Breast epithelium (tissue), 4 donors: ENCODE data around the gene TNIP1. TPM values are rescaled to one million over a fixed set of nuclear protein-coding genes. Genes with fewer than 3 reads are reported as not detected.

Experiments used
- DNase-seq, 2 donors: peaks; one replicate each; pipeline ENCODE4 v3.0.0-alpha.2; 2019; ENCODE audit warnings: low spot score in 2 of 2
- H3K27ac ChIP-seq, 2 donors: fragments of 200-600 bp; sonication (generic) in 1 of 2; one replicate each; pipeline ENCODE4 v1.5.1; 2016 to 2019; ENCODE audit warnings: mild to moderate bottlenecking in 1 of 2
- H3K27me3 ChIP-seq, 2 donors: fragments of 200-600 bp; sonication (generic) in 1 of 2; one replicate each; pipeline versions ENCODE4 v1.5.1 to v1.6.0; 2017 to 2019; ENCODE audit warnings: control low read depth in 1 of 2, mild to moderate bottlenecking in 1 of 2
- H3K36me3 ChIP-seq: fragments of 200-600 bp; one replicate; pipeline ENCODE4 v1.5.1; 2019
- H3K4me1 ChIP-seq, 2 donors: fragments of 200-600 bp; sonication (generic); one replicate each; pipeline ENCODE4 v1.5.1; 2016 to 2019; ENCODE audit warnings: control low read depth in 1 of 2
- H3K4me3 ChIP-seq, 3 donors: fragments of 200-600 bp; sonication (generic); 1 replicate in 2 of 3; 2 replicates in 1 of 3; pipeline ENCODE4 v1.5.1; 2016 to 2019; ENCODE audit warnings: mild to moderate bottlenecking in 3 of 3, moderate library complexity in 2 of 3
- H3K9me3 ChIP-seq, 2 donors: fragments of 200-600 bp; sonication (generic) in 1 of 2; one replicate each; pipeline ENCODE4 v1.5.1; 2016 to 2019; ENCODE audit warnings: control low read depth in 1 of 2
- CTCF ChIP-seq, 3 donors: fragments of 450-650 bp; IDR thresholded peaks; one replicate each; pipeline ENCODE4 v1.5.1; 2016 to 2017; ENCODE audit warnings: antibody characterized with exemption in 3 of 3, mild to moderate bottlenecking in 3 of 3, moderate library complexity in 3 of 3
- POLR2A ChIP-seq: fragments of 450-650 bp; IDR thresholded peaks from one replicate; pipeline ENCODE4 v1.6.1; 2016; ENCODE audit warnings: antibody characterized with exemption, mild to moderate bottlenecking, moderate library complexity
- POLR2AphosphoS5 ChIP-seq, 3 donors: sonication (generic); formaldehyde crosslinking; IDR thresholded peaks; one replicate each; pipeline ENCODE4 v1.6.1; 2017; ENCODE audit warnings: antibody characterized with exemption in 3 of 3
- intact Hi-C: fragments of 100-400 bp; cut with DNase I; formaldehyde crosslinking; loops from one replicate; pipeline ENCODE4 v1.15.1; 2023; ENCODE audit warnings: low total_unique reads
- total RNA-seq, 3 donors: library from RNA; depleted of rRNA; stranded (reverse); fragments of >200 nt; gene quantifications; one replicate each; pipeline ENCODE4 v1.1.0, GENCODE V29; 2016

TNIP1 gene
- total RNA-seq, 3 donors from 2014 or later, result 65.3 to 221 (median 91.8) TPM

- intact Hi-C loops, result loop anchor here (10.0 kb wide), 1 partner anchor 124 kb away; no protein-coding TSS in a partner anchor
- TF ChIP-seq POLR2AphosphoS5 (IDR thresholded peaks at IDR 0.05) (no peak), POLR2A (no peak), CTCF (IDR thresholded peaks at IDR 0.05) (no peak)
- Histone ChIP-seq H3K27ac (no peak overlapping the region), H3K4me3 (no peak overlapping the region), H3K9me3 (no peaks in the 10 kb centered on the region), H3K4me1 (peaks cover 0 to 2% of the 10 kb centered on the region in 2 donors), H3K36me3 (no peaks in the 10 kb centered on the region), H3K27me3 (no peaks in the 10 kb centered on the region)
- no peak for DNase-seq
These were observed 40.3 kb upstream of the TNIP1 start for GRCh38 chr5:151121095-151121494.

GRCh38 chr5:151118913-151119575 is 38.2 kb upstream of the TNIP1 start:
- DNase-seq, result no peak
- TF ChIP-seq POLR2AphosphoS5 (IDR thresholded peaks at IDR 0.05) (no peak), CTCF (IDR thresholded peaks at IDR 0.05) (no peak)
- intact Hi-C loops, result no loop called here
- H3K9me3 ChIP-seq, result no peaks in the 10 kb centered on the region
- no peak overlapping the region for H3K27ac ChIP-seq
- H3K27me3 ChIP-seq, result no peaks in the 10 kb centered on the region
- H3K4me1 ChIP-seq, result peaks cover 0 to 2% of the 10 kb centered on the region in 2 donors
- H3K36me3 ChIP-seq, result no peaks in the 10 kb centered on the region
- no peak overlapping the region for H3K4me3 ChIP-seq

GRCh38 chr5:151115272-151115905 is 34.6 kb upstream of the TNIP1 start:
- peak; percentile 63 to 90 (median 88) for TF ChIP-seq CTCF (IDR thresholded peaks at IDR 0.05)
- TF ChIP-seq POLR2AphosphoS5 (IDR thresholded peaks at IDR 0.05), result peak; percentile 23 to 72 (median 29)
- TF ChIP-seq POLR2A, result no peak
- no peak overlapping the region for H3K4me3 ChIP-seq
- no peaks in the 10 kb centered on the region for H3K9me3 ChIP-seq
- H3K4me1 ChIP-seq, result no peaks in the 10 kb centered on the region
- intact Hi-C loops, result no loop called here
- peak; percentile 61 to 79 for DNase-seq
- no peaks in the 10 kb centered on the region for H3K36me3 ChIP-seq
- H3K27me3 ChIP-seq, result no peaks in the 10 kb centered on the region
- H3K27ac ChIP-seq, result no peak overlapping the region

GRCh38 chr5:151113651-151114050 is 32.8 kb upstream of the TNIP1 start:
- intact Hi-C loops, result loop anchor here (2.0 kb wide), 1 partner anchor 33 kb away; the partner anchor contains the start of gene TNIP1
- H3K36me3 ChIP-seq, result no peaks in the 10 kb centered on the region

More at GRCh38 chr5:151113651-151114050, 32.8 kb upstream of the TNIP1 start:
- Histone ChIP-seq H3K9me3 (no peaks in the 10 kb centered on the region), H3K4me1 (no peaks in the 10 kb centered on the region), H3K4me3 (no peak overlapping the region), H3K27me3 (no peaks in the 10 kb centered on the region), H3K27ac (no peak overlapping the region)
- DNase-seq, result no peak
- no peak for TF ChIP-seq POLR2A
- TF ChIP-seq POLR2AphosphoS5 (IDR thresholded peaks at IDR 0.05), result no peak
- no peak for TF ChIP-seq CTCF (IDR thresholded peaks at IDR 0.05)
